ENCODE measurements around the gene SPATA45. TPM values are rescaled to one million over a fixed set of nuclear protein-coding genes. Genes with fewer than 3 reads are reported as not detected.

The SPATA45 gene
- total and polyA plus RNA-seq, 2 of the 13 experiments (the other 11 are each of a cell fraction or from before 2014, with no cell fraction given), result 0.17 to 0.64 TPM

DNA sequence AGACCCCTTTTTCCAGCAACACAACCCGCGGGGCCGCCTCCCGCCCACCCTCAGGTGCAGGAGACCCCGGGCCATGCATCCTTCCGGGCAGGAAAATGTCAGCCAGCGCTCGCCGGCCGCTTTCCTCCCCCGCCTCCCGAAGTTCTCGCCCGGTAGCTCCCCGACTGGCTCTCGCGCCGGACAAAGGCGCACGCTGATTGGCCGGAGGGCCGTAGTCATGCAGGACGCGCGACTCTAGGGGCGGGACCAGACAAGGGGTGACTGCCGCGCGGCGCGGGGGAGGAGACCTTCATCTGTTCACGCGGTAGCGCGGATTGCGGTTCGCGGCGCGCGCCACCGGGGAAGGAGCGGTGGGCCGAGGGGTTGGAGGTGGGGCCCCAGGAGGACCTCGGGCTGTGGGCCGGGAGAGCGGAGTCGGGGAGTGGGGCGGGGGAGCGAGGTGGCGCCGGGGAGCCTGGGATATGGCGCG lies 10.6 kb upstream of the SPATA45 start, which contains the start of gene FLVCR1 (continued):
- TF ChIP-seq CAMTA2 (CRISPR knock-in tag; IDR thresholded peaks at IDR 0.05; ENCODE audit: borderline replicate concordance) (no peak), KDM6A (CRISPR knock-in tag; IDR thresholded peaks at IDR 0.05; ENCODE audit: low read depth) (no peak), MEIS2 (CRISPR knock-in tag; IDR thresholded peaks at IDR 0.05) (no peak), ZNF569 (CRISPR knock-in tag; IDR thresholded peaks at IDR 0.05; ENCODE audit: borderline replicate concordance) (no peak), U2AF1 (optimal IDR thresholded peaks at IDR 0.05; ENCODE audit: low read depth, low read length) (no peak), ZNF253 (CRISPR knock-in tag; IDR thresholded peaks at IDR 0.05; ENCODE audit: borderline replicate concordance) (no peak; the same call in 1 of the 2 replicates), GATAD2A (CRISPR knock-in tag; IDR thresholded peaks at IDR 0.05) (no peak), BHLHE40 (IDR thresholded peaks at IDR 0.05; ENCODE audit: low read length) (no peak), ZBTB8A (CRISPR knock-in tag; IDR thresholded peaks at IDR 0.05; ENCODE audit: borderline replicate concordance, low read depth) (no peak), ZNF607 (CRISPR knock-in tag; IDR thresholded peaks at IDR 0.05; ENCODE audit: borderline replicate concordance) (no peak; the same call in 1 of the 2 replicates), BRCA1 (CRISPR knock-in tag; IDR thresholded peaks at IDR 0.05) (no peak), FOSL1 (CRISPR knock-in tag; IDR thresholded peaks at IDR 0.05; ENCODE audit: borderline replicate concordance) (no peak), ZNF839 (CRISPR knock-in tag; IDR thresholded peaks at IDR 0.05; ENCODE audit: borderline replicate concordance) (peak; percentile 63; the same call in 1 of the 2 replicates), RXRA (CRISPR knock-in tag; IDR thresholded peaks at IDR 0.05) (peak; percentile 34; the same call in 1 of the 2 replicates), IRX3 (CRISPR knock-in tag; IDR thresholded peaks at IDR 0.05; ENCODE audit: borderline replicate concordance, low read depth) (no peak), ISL2 (CRISPR knock-in tag; IDR thresholded peaks at IDR 0.05) (no peak), ZNF567 (CRISPR knock-in tag; IDR thresholded peaks at IDR 0.05; ENCODE audit: borderline replicate concordance) (no peak), NR1H2 (CRISPR knock-in tag; IDR thresholded peaks at IDR 0.05; ENCODE audit: borderline replicate concordance, low read depth) (no peak), RCOR2 (CRISPR knock-in tag; IDR thresholded peaks at IDR 0.05) (no peak), MEIS1 (CRISPR knock-in tag; IDR thresholded peaks at IDR 0.05; ENCODE audit: borderline replicate concordance) (no peak), MTF1 (CRISPR knock-in tag; IDR thresholded peaks at IDR 0.05) (no peak), STAT5B (CRISPR knock-in tag; IDR thresholded peaks at IDR 0.05) (no peak), ZBTB3 (CRISPR knock-in tag; IDR thresholded peaks at IDR 0.05; ENCODE audit: borderline replicate concordance, low read depth) (no peak), JUND (CRISPR knock-in tag; IDR thresholded peaks at IDR 0.05) (no peak), TBX3 (IDR thresholded peaks at IDR 0.05; ENCODE audit: borderline replicate concordance) (no peak), ZNF274 (CRISPR knock-in tag; IDR thresholded peaks at IDR 0.05) (no peak; the same call in 1 of the 2 replicates), ZNF34 (CRISPR knock-in tag; IDR thresholded peaks at IDR 0.05; ENCODE audit: borderline replicate concordance) (peak; percentile 60; the same call in 1 of the 2 replicates)
- TF ChIP-seq, protein P1, sequence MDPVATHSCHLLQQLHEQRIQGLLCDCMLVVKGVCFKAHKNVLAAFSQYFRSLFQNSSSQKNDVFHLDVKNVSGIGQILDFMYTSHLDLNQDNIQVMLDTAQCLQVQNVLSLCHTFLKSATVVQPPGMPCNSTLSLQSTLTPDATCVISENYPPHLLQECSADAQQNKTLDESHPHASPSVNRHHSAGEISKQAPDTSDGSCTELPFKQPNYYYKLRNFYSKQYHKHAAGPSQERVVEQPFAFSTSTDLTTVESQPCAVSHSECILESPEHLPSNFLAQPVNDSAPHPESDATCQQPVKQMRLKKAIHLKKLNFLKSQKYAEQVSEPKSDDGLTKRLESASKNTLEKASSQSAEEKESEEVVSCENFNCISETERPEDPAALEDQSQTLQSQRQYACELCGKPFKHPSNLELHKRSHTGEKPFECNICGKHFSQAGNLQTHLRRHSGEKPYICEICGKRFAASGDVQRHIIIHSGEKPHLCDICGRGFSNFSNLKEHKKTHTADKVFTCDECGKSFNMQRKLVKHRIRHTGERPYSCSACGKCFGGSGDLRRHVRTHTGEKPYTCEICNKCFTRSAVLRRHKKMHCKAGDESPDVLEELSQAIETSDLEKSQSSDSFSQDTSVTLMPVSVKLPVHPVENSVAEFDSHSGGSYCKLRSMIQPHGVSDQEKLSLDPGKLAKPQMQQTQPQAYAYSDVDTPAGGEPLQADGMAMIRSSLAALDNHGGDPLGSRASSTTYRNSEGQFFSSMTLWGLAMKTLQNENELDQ (CRISPR knock-in tag; IDR thresholded peaks at IDR 0.05; ENCODE audit: borderline replicate concordance), result no peak
- TF ChIP-seq, protein P2, sequence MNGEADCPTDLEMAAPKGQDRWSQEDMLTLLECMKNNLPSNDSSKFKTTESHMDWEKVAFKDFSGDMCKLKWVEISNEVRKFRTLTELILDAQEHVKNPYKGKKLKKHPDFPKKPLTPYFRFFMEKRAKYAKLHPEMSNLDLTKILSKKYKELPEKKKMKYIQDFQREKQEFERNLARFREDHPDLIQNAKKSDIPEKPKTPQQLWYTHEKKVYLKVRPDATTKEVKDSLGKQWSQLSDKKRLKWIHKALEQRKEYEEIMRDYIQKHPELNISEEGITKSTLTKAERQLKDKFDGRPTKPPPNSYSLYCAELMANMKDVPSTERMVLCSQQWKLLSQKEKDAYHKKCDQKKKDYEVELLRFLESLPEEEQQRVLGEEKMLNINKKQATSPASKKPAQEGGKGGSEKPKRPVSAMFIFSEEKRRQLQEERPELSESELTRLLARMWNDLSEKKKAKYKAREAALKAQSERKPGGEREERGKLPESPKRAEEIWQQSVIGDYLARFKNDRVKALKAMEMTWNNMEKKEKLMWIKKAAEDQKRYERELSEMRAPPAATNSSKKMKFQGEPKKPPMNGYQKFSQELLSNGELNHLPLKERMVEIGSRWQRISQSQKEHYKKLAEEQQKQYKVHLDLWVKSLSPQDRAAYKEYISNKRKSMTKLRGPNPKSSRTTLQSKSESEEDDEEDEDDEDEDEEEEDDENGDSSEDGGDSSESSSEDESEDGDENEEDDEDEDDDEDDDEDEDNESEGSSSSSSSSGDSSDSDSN (CRISPR knock-in tag; IDR thresholded peaks at IDR 0.05), result peak; percentile 73

All from HepG2 (cell line).